ENCODE data around the gene TESK2.

DNA sequence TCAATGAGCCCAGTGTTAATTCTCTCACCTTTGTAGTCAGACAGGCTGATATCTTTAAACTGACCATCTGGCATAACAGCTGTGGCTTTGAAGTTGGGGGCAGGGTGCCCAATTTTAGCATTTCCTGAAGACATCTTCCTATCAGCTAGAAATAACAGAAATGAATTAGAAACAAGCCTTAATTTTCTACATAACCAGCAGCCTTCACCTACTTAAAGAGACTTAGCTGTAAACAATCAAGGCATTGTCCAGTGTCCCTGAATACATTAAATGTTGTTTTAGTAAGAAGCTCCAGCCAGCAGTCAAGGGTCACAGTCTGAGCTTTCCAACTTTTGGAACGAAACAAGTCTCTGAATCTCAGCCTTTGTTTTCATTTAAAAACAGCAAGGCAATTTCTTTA is 27.9 kb upstream of the TESK2 start:
- TF ChIP-seq POLR2A (IDR thresholded peaks at IDR 0.05) (no peak), EP300 (IDR thresholded peaks at IDR 0.05) (no peak)
- TF ChIP-seq, protein P1, sequence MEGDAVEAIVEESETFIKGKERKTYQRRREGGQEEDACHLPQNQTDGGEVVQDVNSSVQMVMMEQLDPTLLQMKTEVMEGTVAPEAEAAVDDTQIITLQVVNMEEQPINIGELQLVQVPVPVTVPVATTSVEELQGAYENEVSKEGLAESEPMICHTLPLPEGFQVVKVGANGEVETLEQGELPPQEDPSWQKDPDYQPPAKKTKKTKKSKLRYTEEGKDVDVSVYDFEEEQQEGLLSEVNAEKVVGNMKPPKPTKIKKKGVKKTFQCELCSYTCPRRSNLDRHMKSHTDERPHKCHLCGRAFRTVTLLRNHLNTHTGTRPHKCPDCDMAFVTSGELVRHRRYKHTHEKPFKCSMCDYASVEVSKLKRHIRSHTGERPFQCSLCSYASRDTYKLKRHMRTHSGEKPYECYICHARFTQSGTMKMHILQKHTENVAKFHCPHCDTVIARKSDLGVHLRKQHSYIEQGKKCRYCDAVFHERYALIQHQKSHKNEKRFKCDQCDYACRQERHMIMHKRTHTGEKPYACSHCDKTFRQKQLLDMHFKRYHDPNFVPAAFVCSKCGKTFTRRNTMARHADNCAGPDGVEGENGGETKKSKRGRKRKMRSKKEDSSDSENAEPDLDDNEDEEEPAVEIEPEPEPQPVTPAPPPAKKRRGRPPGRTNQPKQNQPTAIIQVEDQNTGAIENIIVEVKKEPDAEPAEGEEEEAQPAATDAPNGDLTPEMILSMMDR (IDR thresholded peaks at IDR 0.05), result no peak
